Left kidney (tissue), 2 donors: Measurements from ENCODE around the gene ARMC7. TPM values are rescaled to one million over a fixed set of nuclear protein-coding genes. Genes with fewer than 3 reads are reported as not detected.

ENCODE experiments used
- DNase-seq: peaks from one replicate; pipeline ENCODE4 v3.0.0-alpha.2; 2013
- polyA plus RNA-seq: library from polyadenylated mRNA; unstranded; fragments of 120-200 nt; gene quantifications from one replicate; pipeline ENCODE4 v1.2.1, GENCODE V29; 2013; ENCODE audit not compliant: insufficient read length

Gene ARMC7
- polyA plus RNA-seq, 1 donor: 14.0 TPM

DNA sequence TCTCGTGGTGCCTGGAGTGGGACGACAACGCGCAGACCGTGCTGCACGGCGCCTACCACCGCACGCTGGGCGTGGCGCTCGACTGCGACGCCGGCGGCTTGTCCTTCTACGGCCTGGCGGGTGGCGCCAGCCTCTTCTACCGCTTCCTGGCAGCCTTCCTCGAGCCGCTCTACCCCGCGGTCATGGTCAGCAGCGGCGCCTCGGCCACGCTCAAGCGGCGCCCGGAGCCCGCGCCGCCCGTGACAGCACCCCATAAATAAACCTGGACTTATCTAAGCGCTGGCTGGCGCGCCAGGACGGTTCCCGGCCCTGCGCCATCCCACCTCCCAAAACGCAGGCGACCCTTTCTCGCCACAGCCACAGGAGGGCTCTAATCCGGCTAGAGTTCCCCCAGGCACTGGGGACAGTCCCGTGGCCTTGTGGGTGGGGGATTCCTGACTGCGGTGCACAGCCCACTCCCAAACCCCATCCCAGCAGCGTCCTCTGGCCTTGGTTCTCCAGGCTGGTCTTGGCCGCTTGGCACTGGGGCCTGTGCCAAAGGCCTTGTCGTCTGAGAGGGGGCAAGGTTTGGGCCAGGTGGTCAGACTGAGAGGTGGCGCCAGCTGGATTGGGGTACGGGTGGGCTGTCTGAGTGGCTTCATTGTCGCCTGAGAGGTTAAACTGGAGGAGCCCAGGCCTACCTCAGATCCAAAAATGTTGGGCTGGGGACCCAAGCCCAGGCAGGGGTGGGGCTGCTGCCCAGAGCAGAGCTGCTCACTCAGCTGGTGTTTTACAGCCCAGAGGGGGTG lies 32.1 kb upstream of the ARMC7 start:
- no peak for DNase-seq

DNA sequence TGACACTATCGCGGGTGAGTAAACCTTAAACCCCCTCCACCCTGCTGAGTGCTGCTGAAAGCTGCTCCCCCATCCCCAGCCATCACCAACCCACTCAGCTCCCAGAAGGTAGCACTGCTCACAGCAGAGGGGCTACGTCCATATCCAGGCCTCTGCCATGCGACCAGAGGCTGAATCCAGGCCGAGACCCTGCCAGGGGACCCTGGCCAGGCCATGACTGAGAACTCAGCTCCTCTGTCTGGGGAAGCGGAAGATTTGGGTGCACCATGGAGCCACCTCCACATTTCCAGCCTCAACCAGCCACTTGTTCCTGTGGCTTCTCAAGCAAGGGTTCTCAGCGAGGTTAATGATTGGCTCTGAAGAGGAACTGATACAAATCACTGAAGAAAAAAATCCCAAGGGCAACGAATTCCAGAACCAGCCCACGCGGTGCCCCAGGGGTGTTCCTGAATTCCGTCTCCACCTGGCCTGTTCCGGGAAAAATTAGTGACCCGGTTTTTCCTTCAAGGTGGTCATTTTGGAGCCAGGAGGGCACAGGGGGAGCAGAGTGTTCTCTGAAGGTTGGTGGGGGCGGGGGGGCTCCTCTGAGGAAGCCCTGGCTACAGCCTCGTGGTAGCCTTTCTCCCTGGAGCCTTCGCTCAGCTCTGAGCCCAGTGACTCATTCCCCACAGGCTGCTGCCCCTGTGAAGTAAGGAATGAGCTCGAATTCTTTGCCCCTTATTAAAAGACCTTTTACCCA lies 31.3 kb upstream of the ARMC7 start:
- DNase-seq: no peak

DNA sequence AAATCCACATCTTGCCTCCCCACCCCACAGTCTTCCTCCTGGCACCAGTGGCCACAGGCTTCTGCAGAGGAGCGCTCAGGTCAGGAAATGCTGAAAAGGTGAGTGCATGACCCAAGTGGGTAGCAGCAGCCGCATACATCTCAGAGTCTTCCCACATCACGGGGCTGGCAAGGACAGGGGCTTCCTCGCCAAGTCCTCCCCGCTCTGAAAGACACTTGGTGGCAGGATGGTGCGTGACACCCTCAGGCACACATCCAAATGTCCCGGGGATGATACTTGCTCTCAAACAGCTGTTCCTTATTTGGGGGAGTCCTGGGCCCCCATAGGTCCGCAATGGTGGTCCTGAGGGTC lies 30.8 kb upstream of the ARMC7 start:
- DNase-seq: no peak

DNA sequence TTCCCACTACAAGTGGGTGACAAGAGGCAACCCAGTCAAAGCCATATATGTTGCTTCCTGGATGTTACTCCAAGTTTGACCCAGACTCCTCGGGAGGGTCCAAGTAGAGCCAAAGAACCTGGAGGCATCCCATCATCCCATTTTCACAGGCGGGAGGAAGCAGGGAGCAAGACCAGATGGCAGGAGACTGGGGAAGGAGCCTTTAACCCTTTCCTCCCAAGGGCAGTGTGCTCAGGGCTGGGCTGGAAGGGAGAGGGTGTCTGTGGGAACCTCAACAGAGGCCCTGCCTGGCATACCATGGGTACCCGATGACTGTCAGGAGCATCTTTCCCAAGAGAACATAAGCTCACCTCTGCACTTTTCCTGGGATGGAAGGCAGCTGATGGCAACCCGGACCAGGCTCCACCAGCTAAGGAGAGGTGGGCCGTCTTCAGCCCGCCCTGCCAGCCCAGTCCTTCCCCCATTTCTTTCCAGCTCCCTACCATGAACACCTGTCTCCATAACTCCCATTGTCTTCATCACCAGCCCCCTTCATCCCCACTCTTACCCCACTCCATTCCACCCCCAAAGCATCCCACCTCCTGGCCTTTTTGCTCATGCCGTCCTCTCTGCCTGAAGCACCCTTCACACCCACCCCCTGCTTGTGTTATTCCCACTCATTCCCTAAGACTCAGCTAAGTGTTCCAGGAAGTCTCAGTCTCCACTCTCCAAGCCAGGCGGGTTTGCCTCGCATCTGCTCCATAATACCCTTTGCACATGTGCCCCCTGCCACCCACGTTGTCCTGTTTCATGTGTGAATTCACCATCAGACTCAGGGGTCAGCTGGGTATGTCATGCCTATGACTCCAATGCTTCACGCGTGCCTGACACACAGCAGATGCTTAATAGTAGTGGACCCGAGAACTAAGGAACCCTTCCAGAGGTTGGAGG lies 27.9 kb upstream of the ARMC7 start:
- DNase-seq: no peak

DNA sequence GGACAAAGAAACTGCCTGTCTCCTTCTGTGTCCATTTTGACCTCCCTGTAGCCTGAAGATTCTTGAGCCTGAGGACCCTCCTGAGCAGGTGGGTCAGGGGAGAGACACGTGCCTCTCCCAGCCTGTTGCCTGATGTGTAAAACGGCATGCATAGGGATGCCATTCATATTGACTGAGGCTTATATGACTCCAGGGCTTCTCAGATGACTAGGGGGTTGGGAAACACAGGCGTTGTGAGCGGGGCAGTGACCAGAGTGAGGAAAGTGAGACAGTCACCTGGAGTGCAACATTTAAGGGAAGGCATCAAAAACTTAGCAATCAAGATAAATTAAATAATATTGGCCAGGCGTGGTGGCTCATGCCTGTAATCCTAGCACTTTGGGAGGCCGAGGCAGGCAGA lies 27.1 kb upstream of the ARMC7 start:
- no peak for DNase-seq

DNA sequence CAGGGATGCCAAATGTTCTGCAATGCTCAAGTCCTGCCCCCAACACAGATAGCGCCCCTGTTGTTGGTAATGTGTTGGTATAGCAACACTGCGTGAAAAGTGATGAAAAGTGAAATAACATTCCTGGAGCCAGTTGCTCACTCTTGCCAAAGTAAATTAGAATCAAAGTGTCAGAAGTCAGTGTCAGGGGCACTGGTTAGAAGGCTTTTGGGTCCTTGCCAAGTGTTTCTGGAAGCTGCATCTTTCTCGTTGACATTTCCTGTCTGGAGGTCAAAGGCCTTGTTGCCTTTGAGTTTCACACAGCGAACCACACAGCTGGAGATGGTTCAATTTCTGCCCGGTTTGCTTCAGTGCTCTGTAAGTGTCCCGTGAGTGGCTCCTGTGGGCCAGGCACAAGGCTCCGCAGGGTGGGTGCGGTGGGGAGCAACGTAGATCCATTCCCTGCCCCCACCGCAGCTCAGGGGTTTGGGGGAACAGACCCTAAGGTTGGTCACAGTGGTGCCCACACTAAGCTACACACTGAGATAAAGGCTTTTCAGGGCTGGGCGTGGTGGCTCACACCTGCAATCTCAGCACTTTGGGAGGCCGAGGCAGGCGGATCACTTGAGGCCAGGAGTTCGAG lies 25.6 kb upstream of the ARMC7 start:
- DNase-seq: no peak

DNA sequence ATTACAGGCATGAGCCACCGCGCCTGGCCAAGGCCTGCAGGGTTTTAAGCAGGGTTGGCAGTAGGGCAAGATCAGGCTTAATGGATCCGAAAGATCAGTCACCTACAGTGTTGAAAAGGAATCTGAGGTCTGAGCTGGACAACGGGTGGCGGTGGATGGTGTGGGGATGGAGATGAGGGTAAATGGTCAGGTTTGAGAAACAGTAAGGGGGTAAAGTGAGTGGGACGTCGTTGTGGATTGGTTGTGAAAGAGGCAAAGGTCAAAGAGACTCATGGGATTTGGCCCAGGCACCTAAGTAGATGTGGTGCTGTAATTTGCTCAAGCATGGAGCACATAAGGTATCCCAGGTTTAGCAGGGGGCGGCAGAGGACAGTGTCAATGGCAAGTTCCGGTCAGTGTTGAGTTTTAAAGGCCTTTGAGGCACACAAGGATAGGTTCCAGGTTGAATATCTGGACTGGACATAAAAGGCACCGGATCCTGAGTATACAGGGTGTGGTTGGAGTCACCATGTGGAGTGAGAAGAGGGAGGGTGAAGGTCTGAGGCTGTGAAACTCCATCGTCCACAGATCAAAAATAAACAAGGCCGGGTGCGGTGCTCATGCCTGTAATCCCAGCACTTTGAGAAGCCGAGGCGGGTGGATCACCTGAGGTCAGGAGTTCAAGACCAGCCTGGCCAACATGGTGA lies 23.1 kb upstream of the ARMC7 start:
- DNase-seq: no peak

DNA sequence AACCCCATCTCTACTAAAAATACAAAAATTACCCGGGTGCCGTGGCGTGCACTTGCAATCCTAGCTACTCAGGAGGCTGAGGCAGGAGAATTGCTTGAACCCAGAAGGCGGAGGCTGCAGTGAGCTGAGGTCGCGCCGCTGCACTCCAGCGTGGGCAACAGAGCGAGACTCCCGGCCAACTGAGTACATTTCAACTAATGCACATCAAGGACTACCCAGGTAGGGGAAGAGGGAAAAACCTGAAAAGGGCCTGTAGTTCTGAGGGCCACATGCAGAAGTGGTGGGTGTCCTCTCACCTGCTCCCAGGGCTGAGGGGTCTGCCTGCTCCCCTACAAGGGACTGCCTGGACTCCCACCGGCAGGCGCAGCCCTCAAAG lies 22.6 kb upstream of the ARMC7 start:
- DNase-seq: no peak

DNA sequence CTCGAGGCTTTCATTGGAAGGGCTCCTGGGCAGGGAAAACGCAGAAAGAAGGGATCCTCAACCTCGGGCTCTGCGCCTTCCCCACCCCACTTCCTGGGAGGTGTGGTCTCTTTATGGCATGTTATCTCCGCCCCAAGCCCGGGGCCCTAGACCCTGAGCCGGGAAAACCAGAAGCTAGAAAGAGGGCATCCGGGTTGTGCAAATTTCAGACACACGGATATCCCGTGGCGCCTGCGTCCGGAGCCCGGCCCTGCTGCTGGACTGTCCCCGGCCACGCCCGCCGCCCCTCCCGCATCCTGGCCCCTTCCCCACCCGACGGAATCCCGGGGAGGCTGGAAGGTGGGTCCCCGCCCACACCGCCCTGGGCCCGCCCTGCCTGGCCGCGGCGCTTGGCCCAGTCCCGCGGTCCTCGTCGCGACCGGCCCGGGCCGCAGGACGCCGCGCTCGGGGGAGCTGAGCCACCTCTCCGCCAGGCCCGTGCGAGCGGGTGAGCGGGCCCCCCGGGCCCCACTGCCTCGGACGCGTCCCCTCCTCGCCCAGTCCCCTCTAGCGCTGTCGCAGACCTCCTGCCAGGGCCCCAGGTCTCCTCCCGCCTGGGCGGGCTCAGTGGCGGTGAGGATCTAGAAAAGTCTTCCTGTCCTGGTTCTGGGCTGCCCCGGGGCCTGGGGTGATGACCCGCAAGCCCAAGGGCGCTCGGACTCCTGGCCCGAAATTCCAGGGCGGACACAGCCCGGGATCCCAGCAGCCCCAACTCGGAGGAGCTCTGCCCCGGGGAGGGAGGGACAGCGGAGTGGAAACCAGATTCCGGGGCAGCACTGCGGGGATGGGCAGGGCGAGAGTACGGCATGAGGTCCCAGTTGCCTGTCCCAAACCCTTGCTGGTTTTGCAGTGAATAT lies 22.0 kb upstream of the ARMC7 start, which contains the start of gene SLC16A5:
Gene SLC16A5 (plus strand): TSS at position 397 of the 896 bp plus-strand sequence. CDS start 5,683 bp downstream, outside the sequence.
- DNase-seq: peak; percentile 83

DNA sequence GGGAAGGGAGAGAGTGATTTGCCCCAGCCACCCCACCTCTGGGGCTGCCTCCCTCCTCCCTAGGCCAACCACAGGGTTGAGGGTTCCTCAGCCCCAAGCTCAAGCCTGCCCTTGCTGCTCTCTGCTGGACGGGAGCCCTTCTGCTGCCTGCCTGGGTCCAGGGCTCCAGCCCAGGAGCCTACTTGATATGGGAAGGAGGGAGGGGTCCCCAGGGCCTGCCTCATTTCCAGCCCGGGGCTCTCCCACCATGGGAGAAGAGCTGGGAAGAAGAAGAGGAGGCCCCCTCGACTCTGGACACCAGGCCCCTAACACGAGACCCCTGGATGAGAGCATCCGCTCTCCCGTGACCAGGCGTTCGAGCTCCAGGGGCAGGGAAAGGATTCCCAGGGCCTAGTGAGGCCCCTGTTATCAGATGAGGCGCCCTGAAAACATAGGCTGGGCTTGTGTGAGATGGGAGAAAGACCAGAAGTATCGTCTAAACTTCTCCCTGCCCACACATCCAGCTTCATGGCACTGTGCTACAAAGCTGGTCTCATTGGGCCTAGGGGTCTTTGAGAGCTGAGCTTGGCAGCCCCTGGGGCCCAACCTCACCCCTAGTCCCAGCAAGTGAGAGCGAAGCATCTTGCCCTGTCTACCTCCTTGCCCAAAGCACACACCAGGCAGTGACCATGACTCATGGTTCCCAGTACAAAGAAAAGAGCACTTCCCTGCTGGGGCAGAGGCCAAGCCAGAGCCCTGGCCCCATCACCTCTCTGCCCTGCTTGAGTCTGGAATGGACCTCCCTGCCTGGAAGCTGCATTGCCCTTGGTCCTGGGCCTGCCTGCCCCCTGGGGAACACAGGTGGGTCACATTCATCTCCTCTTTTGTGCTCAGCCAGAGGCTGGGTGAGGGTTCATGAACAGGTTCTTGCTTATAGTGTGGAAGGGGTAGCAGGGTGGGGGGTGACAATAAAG lies 21.0 kb upstream of the ARMC7 start:
- no peak for DNase-seq

DNA sequence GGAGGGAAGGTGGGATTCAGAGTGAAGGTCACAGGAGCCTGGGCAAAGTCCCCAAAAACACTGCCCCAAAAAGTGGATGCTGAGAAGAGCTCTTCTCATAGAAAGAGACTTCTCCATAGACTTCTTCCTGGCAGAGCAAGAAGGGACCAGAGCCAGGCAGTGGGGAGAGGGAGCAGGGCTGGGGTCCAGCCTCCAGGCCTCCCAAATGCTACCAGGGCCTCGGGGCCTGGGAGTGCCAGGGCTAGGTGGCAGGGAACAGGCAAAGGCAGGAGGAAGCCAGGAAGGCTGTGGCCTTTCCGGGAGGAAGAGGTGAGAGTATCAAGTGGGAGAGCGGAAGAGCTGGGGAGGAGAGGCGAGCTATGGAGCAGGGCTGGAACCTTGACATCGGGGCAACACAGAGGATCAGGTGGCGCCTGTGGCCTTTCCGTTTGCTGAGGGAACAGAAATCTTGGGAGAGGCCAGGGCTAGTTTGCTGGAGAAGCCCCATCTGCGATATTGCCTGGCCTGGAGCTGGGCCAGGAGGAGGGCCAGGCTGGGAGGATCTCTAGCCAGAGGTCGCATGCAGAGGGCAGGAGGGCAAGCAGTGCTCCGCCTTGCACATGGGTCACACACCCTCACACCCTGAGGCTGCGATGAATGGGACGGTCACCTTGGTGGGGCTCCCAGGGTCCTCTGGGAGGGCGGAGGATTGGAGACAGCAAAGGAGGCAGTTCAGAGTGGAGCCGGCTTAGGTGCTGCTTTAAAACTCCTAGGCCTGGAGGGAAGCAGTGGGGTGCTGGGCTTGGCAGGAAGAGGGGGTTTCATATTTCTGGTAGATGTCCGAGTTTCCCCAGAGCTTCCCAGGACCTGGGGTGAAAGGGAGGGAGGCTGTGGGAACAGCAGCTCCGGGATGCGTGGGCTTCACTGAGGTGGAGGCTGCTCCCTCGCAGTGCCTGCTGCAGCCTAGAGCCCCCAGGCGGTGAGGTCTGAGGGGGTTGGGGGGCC lies 18.6 kb upstream of the ARMC7 start:
- no peak for DNase-seq

DNA sequence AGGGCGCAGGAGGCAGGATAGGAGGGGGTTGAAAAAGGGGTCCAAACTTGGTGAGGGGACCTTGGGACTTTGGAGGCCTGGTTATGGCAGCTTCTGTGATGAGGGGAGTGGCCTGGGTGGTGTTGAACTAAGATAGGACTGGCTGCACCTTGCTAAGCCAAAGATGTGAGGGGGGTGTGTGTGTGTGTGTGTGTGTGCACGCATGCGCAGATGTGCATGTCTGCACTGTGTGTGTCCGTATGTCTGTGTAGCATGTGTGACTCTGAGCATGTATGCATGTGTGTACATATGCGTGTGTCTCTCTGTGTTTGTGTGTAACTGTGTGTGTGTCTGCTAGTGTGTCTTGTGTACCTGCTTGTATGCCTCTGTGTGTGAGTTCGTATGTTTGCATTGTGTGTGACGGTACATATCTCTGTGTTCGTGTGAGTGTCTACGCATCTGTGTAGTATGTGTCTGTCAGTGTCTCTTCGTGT lies 17.9 kb upstream of the ARMC7 start:
- DNase-seq: no peak

DNA sequence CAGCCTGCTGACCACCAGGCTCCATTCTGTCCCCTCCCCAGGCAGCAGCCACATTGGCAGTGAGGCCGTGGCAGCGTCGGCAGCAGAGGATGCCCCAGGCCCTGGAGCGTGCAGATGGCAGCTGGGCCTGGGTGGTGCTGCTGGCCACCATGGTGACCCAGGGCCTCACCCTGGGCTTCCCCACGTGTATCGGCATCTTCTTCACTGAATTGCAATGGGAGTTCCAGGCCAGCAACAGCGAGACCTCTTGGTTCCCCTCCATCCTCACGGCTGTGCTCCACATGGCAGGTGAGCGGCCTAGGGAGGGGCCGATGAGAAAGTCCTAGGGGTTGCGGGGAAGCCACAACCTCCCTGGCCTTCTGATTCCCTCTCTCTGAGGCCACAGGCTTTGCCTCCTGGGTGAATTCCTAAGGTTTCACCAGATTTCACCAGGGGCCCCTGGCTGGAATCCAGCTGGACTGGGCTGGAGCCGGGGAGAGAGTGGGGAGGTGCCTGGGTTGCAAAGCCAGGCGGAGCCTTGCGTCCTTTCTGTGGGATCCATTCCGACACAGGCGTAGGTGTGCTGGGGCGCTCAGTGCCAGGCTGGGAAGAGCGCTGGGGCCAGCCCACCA lies 16.1 kb upstream of the ARMC7 start:
- DNase-seq: no peak

DNA sequence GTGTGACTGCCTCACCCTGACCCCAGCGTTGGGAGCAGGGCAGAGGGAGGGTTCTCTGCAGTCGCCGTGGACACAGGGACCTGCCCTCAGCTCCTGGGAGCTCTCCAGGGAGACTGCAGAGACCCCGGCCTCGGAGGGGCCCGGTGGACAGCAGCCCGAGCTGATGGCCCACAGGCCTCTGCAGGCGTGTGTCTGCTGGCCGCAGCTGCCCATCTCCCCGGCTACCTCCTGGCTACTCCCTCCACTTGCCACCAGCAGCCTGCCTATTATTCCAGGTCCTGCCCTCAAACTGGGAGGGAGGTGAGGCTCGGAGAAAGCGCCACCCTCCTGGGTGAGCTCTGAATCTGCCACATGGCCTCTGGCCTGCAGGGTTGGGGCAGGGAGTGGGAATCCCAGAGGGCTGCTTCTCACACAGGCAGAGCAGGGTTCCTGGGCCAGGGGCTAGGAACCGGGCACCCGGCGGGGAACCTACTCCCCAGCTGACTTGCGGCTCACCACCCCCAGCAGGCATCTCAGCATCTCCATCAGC lies 14.8 kb upstream of the ARMC7 start:
- no peak for DNase-seq

DNA sequence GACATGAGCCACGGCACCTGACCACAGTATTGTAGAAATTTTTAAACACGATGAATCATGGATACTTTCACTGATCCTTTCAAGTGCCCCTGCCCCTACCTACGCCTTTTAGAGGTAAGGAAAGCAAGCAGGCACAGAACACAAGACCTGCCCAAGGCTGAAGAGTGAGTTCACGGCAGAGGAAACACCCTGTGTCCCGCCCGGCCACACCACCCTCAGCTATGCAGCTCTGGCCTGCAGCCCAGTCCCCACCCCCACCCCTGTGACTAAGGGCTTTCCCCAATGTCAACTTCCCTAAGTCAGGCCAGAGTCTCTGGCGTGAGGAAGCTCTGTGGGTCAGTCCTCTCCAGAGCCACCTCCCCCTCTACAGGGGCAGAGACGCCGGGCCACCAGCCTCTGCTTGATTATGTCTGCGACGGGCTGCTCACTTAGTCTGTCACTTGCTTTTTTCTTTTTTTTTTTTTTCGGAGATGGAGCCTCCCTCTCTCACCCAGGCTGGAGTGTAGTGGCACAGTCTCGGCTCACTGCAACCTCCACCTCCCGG lies 13.6 kb upstream of the ARMC7 start:
- no peak for DNase-seq

DNA sequence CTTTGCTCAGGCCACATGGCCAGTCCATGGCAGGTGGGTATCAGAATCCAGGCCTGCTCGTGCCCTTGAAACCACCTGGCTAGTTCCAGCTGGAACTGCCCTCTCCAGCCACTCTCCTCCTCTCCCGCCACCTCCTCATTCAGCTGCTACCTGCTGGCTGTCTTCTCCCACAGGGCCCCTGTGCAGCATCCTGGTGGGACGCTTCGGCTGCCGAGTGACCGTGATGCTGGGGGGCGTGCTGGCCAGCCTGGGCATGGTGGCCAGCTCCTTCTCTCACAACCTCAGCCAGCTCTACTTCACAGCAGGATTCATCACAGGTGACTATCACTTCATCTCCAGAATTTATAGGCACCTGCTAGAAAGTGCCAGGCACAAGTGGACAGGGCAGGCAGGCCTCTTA lies 11.9 kb upstream of the ARMC7 start:
- no peak for DNase-seq

DNA sequence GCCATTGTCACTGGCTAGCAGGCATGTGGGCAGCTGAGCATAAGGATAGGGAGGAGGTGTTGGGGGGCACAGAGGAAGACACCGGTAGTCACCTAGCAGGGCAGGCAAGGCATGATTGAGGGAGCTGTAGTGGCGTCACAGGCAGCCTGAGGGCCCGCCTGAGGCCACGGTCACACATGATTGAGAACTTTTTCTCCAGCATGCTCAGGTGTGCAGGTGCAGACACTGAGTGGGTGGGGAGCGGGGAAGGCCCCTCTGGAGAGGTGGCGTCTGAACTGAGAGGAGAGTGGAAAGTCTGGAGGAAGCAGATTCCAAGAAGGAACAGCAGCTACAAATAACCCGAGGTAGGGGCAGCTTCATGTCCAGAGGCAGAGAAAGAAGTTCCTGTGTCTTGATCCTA lies 10.9 kb upstream of the ARMC7 start:
- no peak for DNase-seq
